GM23338 (cell line): ENCODE data around the gene TM9SF2. TPM values are rescaled to one million over a fixed set of nuclear protein-coding genes. Genes with fewer than 3 reads are reported as not detected.

Experiments
- ATAC-seq: fragments of 200-7000 bp; cut with Tn5 transposase; 3 replicates; pipeline ENCODE4 v1.9.1; 2020
- DNase-seq: peaks from one replicate; pipeline ENCODE4 v3.0.0-alpha.2; 2015; ENCODE audit warnings: low spot score
- H2AFZ ChIP-seq: fragments of 200-600 bp; sonication (generic); 2 replicates; pipeline ENCODE4 v1.8.0; 2016; ENCODE audit warnings: antibody characterized with exemption, mild to moderate bottlenecking, moderate library complexity
- H3F3A ChIP-seq: fragments of 200-600 bp; sonication (generic); replicated peaks from 2 replicates; pipeline ENCODE4 v1.8.0; 2017; ENCODE audit warnings: antibody characterized with exemption, mixed run types, low read depth
- H3K27ac ChIP-seq: fragments of 200-600 bp; sonication (generic); 2 replicates; pipeline ENCODE4 v1.6.1; 2016; ENCODE audit warnings: low read depth
- H3K27me3 ChIP-seq: fragments of 200-600 bp; sonication (generic); 2 replicates; pipeline ENCODE4 v1.8.0; 2016; ENCODE audit warnings: mild to moderate bottlenecking, mixed run types, moderate library complexity; ENCODE audit not compliant: insufficient read depth
- H3K36me3 ChIP-seq: fragments of 200-600 bp; sonication (generic); 2 replicates; pipeline ENCODE4 v1.8.0; 2016; ENCODE audit warnings: mild to moderate bottlenecking; ENCODE audit not compliant: insufficient read depth
- H3K4me1 ChIP-seq: fragments of 200-600 bp; sonication (generic); 2 replicates; pipeline ENCODE4 v1.8.0; 2016; ENCODE audit warnings: mild to moderate bottlenecking, moderate library complexity; ENCODE audit not compliant: insufficient read depth
- H3K4me2 ChIP-seq: fragments of 200-600 bp; sonication (generic); 2 replicates; pipeline ENCODE4 v1.7.1; 2017; ENCODE audit warnings: mixed run types
- H3K4me3 ChIP-seq: fragments of 200-600 bp; sonication (generic); 2 replicates; pipeline ENCODE4 v1.6.1; 2016; ENCODE audit warnings: mixed run types
- H3K79me2 ChIP-seq: fragments of 200-600 bp; sonication (generic); replicated peaks from 2 replicates; pipeline ENCODE4 v1.8.0; 2017; ENCODE audit warnings: mild to moderate bottlenecking; ENCODE audit not compliant: insufficient read depth
- H3K9me2 ChIP-seq: fragments of 200-600 bp; sonication (generic); 2 replicates; pipeline ENCODE4 v1.8.0; 2017; ENCODE audit not compliant: insufficient read depth
- H4K20me1 ChIP-seq: fragments of 200-600 bp; sonication (generic); replicated peaks from 2 replicates; pipeline ENCODE4 v1.8.0; 2017; ENCODE audit warnings: mild to moderate bottlenecking; ENCODE audit not compliant: insufficient read depth
- H3K27ac Mint-ChIP-seq: 2 replicates; pipeline ENCODE4 v1.8.0; 2020; ENCODE audit warnings: inconsistent platforms, mild to moderate bottlenecking, moderate library complexity, mixed read lengths
- H3K27me3 Mint-ChIP-seq: 3 replicates; pipeline ENCODE4 v1.8.0; 2022; ENCODE audit warnings: low read depth, mild to moderate bottlenecking, moderate library complexity, mixed read lengths, inconsistent platforms; ENCODE audit not compliant: insufficient read depth, poor library complexity
- H3K36me3 Mint-ChIP-seq: 3 replicates; pipeline ENCODE4 v1.8.0; 2021; ENCODE audit warnings: low read depth, mild to moderate bottlenecking, inconsistent platforms, moderate library complexity, mixed read lengths
- H3K4me1 Mint-ChIP-seq: 3 replicates; pipeline ENCODE4 v1.8.0; 2020; ENCODE audit warnings: mild to moderate bottlenecking, inconsistent platforms, mixed read lengths
- H3K4me3 Mint-ChIP-seq: 3 replicates; pipeline ENCODE4 v1.8.0; 2021; ENCODE audit warnings: moderate library complexity, mild to moderate bottlenecking, inconsistent platforms, mixed read lengths
- H3K9me3 Mint-ChIP-seq: 3 replicates; pipeline ENCODE4 v1.8.0; 2020; ENCODE audit warnings: moderate library complexity, mild to moderate bottlenecking, inconsistent platforms, mixed read lengths
- CREB1 ChIP-seq: fragments of 250-450 bp; sonication (Bioruptor Pico); IDR thresholded peaks from 2 replicates; pipeline ENCODE4 v1.5.0; 2020; ENCODE audit warnings: low read depth, mild to moderate bottlenecking, moderate library complexity
- CTCF ChIP-seq, 2 experiments: fragments of 200-600 bp in 1 of 2; sonication (generic) in 1 of 2; conservative IDR thresholded peaks; 2 replicates each; pipeline versions ENCODE4 v1.5.1 to v1.6.1; 2016 to 2017; ENCODE audit warnings: antibody characterized with exemption in 2 of 2, low read depth in 2 of 2, mild to moderate bottlenecking in 2 of 2, moderate library complexity in 1 of 2
- EZH2 ChIP-seq: fragments of 200-600 bp; sonication (generic); IDR thresholded peaks from one replicate; pipeline ENCODE4 v1.8.0; 2017; ENCODE audit warnings: antibody characterized with exemption, mild to moderate bottlenecking, low read depth; ENCODE audit not compliant: unreplicated experiment
- EZH2phosphoT487 ChIP-seq: fragments of 200-600 bp; sonication (generic); IDR thresholded peaks from one replicate; pipeline ENCODE4 v1.8.1; 2018; ENCODE audit warnings: antibody characterized with exemption; ENCODE audit not compliant: unreplicated experiment
- JUNB ChIP-seq: IDR thresholded peaks from one replicate; pipeline ENCODE4 v1.6.1; 2016; ENCODE audit warnings: antibody characterized with exemption; ENCODE audit not compliant: unreplicated experiment
- NANOG ChIP-seq: IDR thresholded peaks from 2 replicates; pipeline ENCODE4 v1.6.1; 2016; ENCODE audit warnings: antibody characterized with exemption, borderline replicate concordance
- POLR2AphosphoS5 ChIP-seq: IDR thresholded peaks from 2 replicates; pipeline ENCODE4 v1.6.1; 2016; ENCODE audit warnings: antibody characterized with exemption, low read depth
- STAT1 ChIP-seq: IDR thresholded peaks from one replicate; pipeline ENCODE4 v1.6.1; 2016; ENCODE audit warnings: antibody characterized with exemption; ENCODE audit not compliant: unreplicated experiment
- ZNF114 ChIP-seq: fragments of 250-450 bp; sonication (Bioruptor Pico); IDR thresholded peaks from 2 replicates; pipeline ENCODE4 v1.5.0; 2020; ENCODE audit warnings: mild to moderate bottlenecking, moderate library complexity
- ZNF331 ChIP-seq: fragments of 250-450 bp; sonication (Bioruptor Pico); IDR thresholded peaks from 2 replicates; pipeline ENCODE4 v1.5.0; 2020; ENCODE audit warnings: low read depth, mild to moderate bottlenecking, moderate library complexity
- polyA plus RNA-seq: library from polyadenylated mRNA; unstranded; fragments of >200 nt; fragmentation: Nextera tagmentation; extraction: Ambion mirVana; gene quantifications from 2 replicates; pipeline ENCODE4 v1.2.1, GENCODE V29; 2016
- total RNA-seq: library from RNA; depleted of rRNA; stranded (reverse); fragments of >200 nt; shearing (Covaris generic); gene quantifications from 2 replicates; pipeline ENCODE4 v1.2.3, GENCODE V29; 2014
- TF ChIP-seq, protein P1 (sequence below): fragments of 250-450 bp; sonication (Bioruptor Pico); IDR thresholded peaks from 2 replicates; pipeline ENCODE4 v1.5.0; 2020; ENCODE audit warnings: mild to moderate bottlenecking, moderate library complexity
- TF ChIP-seq, protein P2 (sequence below): IDR thresholded peaks from 2 replicates; pipeline ENCODE4 v1.6.1; 2016; ENCODE audit warnings: antibody characterized with exemption

The TM9SF2 gene
- total and polyA plus RNA-seq, 2 experiments from 2014 or later = 50.5 to 115 TPM

DNA sequence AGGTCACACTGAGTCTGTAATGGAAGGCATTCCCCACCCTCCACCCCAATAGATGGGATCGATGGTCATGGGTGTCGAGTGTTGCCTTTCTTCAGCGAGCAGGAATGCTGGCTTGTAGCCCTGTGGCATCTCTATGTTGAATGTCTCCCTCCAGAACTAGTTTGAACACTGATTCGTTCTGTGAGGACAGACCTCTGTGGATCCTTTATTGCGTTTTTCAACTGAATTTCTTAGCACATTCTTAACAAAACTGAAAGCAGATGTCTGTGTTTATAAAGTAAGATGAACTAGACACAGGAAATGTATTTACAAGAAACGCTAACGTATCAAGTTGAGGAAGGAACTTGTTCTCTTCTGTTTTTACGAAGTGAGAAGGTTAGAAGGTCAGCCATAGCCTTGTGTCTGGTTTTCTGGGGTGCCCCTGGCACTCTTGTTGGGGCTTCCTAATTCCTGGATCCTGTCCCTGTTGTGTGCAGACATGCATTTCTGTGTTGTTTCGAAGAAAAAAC is 36.8 kb upstream of the TM9SF2 start:
- Mint-ChIP-seq H3K27me3 (peaks cover 6% of the 10 kb centered on the region), H3K36me3 (no peaks in the 10 kb centered on the region), H3K4me1 (peaks cover 9% of the 10 kb centered on the region; the same call in 2 of the 3 replicates), H3K27ac (no peak overlapping the region), H3K4me3 (no peak overlapping the region), H3K9me3 (no peaks in the 10 kb centered on the region)
- Histone ChIP-seq H3K4me2 (no peak overlapping the region), H4K20me1 (no peaks in the 10 kb centered on the region), H3K27ac (no peak overlapping the region), H2AFZ (peak overlapping the region; percentile 69; the same call in 1 of the 2 replicates), H3F3A (no peaks in the 10 kb centered on the region), H3K4me3 (no peak overlapping the region), H3K79me2 (no peaks in the 10 kb centered on the region), H3K27me3 (no peaks in the 10 kb centered on the region), H3K9me2 (no peaks in the 10 kb centered on the region), H3K36me3 (no peaks in the 10 kb centered on the region), H3K4me1 (no peaks in the 10 kb centered on the region)
- DNase-seq = no peak
- no peak for ATAC-seq
- TF ChIP-seq EZH2 = no peak
- no peak for TF ChIP-seq ZNF114

DNA sequence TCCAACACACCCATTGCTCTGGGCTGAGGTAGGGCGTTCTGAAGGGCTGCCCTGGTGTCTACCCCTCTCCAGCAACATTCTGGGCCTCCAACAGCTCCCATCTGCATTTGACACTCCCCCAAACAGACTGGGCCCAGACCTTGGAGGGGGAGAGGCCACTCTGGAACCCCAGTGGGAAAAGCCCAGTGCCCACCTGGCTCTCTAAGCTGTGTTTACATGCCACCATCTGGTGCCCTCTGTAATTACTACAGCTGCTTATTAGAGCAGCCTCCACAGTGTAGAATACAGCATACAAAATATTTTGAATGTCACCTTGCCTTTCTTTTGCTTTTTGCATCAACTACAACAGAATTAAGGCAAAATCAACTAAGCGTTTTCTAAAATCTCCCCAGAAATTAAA is 35.8 kb upstream of the TM9SF2 start:
- H3K9me3 Mint-ChIP-seq = no peaks in the 10 kb centered on the region
- Histone ChIP-seq H3K79me2 (no peaks in the 10 kb centered on the region), H3K4me1 (no peaks in the 10 kb centered on the region), H3F3A (no peaks in the 10 kb centered on the region), H2AFZ (no peak overlapping the region), H3K36me3 (no peaks in the 10 kb centered on the region), H3K9me2 (no peaks in the 10 kb centered on the region), H3K27me3 (no peaks in the 10 kb centered on the region), H3K4me2 (no peak overlapping the region), H3K27ac (no peak overlapping the region), H4K20me1 (no peaks in the 10 kb centered on the region), H3K4me3 (no peak overlapping the region)
- DNase-seq = no peak
- no peak for ATAC-seq
- no peak overlapping the region for H3K27ac Mint-ChIP-seq
- no peaks in the 10 kb centered on the region for H3K36me3 Mint-ChIP-seq
- H3K4me1 Mint-ChIP-seq = peaks cover 9% of the 10 kb centered on the region; the same call in 2 of the 3 replicates
- H3K27me3 Mint-ChIP-seq = peaks cover 6% of the 10 kb centered on the region
- H3K4me3 Mint-ChIP-seq = no peak overlapping the region
- TF ChIP-seq NANOG (no peak), STAT1 (no peak), EZH2 (no peak), CTCF (conservative IDR thresholded peaks at IDR 0.05; ENCODE audit: low read depth in 2 of 2) (no peak), POLR2AphosphoS5 (no peak), EZH2phosphoT487 (no peak), CREB1 (CRISPR knock-in tag) (no peak), ZNF331 (CRISPR knock-in tag) (no peak), JUNB (no peak), ZNF114 (no peak)
- TF ChIP-seq, protein P1, sequence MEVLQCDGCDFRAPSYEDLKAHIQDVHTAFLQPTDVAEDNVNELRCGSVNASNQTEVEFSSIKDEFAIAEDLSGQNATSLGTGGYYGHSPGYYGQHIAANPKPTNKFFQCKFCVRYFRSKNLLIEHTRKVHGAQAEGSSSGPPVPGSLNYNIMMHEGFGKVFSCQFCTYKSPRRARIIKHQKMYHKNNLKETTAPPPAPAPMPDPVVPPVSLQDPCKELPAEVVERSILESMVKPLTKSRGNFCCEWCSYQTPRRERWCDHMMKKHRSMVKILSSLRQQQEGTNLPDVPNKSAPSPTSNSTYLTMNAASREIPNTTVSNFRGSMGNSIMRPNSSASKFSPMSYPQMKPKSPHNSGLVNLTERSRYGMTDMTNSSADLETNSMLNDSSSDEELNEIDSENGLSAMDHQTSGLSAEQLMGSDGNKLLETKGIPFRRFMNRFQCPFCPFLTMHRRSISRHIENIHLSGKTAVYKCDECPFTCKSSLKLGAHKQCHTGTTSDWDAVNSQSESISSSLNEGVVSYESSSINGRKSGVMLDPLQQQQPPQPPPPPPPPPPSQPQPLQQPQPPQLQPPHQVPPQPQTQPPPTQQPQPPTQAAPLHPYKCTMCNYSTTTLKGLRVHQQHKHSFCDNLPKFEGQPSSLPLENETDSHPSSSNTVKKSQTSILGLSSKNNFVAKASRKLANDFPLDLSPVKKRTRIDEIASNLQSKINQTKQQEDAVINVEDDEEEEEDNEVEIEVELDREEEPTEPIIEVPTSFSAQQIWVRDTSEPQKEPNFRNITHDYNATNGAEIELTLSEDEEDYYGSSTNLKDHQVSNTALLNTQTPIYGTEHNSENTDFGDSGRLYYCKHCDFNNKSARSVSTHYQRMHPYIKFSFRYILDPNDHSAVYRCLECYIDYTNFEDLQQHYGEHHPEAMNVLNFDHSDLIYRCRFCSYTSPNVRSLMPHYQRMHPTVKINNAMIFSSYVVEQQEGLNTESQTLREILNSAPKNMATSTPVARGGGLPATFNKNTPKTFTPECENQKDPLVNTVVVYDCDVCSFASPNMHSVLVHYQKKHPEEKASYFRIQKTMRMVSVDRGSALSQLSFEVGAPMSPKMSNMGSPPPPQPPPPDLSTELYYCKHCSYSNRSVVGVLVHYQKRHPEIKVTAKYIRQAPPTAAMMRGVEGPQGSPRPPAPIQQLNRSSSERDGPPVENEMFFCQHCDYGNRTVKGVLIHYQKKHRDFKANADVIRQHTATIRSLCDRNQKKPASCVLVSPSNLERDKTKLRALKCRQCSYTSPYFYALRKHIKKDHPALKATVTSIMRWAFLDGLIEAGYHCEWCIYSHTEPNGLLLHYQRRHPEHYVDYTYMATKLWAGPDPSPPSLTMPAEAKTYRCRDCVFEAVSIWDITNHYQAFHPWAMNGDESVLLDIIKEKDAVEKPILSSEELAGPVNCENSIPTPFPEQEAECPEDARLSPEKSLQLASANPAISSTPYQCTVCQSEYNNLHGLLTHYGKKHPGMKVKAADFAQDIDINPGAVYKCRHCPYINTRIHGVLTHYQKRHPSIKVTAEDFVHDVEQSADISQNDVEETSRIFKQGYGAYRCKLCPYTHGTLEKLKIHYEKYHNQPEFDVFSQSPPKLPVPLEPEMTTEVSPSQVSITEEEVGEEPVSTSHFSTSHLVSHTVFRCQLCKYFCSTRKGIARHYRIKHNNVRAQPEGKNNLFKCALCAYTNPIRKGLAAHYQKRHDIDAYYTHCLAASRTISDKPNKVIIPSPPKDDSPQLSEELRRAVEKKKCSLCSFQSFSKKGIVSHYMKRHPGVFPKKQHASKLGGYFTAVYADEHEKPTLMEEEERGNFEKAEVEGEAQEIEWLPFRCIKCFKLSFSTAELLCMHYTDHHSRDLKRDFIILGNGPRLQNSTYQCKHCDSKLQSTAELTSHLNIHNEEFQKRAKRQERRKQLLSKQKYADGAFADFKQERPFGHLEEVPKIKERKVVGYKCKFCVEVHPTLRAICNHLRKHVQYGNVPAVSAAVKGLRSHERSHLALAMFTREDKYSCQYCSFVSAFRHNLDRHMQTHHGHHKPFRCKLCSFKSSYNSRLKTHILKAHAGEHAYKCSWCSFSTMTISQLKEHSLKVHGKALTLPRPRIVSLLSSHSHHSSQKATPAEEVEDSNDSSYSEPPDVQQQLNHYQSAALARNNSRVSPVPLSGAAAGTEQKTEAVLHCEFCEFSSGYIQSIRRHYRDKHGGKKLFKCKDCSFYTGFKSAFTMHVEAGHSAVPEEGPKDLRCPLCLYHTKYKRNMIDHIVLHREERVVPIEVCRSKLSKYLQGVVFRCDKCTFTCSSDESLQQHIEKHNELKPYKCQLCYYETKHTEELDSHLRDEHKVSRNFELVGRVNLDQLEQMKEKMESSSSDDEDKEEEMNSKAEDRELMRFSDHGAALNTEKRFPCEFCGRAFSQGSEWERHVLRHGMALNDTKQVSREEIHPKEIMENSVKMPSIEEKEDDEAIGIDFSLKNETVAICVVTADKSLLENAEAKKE (CRISPR knock-in tag) = no peak
- TF ChIP-seq, protein P2, sequence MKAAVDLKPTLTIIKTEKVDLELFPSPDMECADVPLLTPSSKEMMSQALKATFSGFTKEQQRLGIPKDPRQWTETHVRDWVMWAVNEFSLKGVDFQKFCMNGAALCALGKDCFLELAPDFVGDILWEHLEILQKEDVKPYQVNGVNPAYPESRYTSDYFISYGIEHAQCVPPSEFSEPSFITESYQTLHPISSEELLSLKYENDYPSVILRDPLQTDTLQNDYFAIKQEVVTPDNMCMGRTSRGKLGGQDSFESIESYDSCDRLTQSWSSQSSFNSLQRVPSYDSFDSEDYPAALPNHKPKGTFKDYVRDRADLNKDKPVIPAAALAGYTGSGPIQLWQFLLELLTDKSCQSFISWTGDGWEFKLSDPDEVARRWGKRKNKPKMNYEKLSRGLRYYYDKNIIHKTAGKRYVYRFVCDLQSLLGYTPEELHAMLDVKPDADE = no peak
